GM19467 (cell line): Measurements from ENCODE around the gene MSGN1.

Experiments
- ATAC-seq: cut with Tn5 transposase; IDR thresholded peaks from one replicate; pipeline ENCODE4 v1.9.1; 2021; ENCODE audit warnings: mild to moderate bottlenecking, moderate library complexity; ENCODE audit not compliant: unreplicated experiment

Gene MSGN1

DNA sequence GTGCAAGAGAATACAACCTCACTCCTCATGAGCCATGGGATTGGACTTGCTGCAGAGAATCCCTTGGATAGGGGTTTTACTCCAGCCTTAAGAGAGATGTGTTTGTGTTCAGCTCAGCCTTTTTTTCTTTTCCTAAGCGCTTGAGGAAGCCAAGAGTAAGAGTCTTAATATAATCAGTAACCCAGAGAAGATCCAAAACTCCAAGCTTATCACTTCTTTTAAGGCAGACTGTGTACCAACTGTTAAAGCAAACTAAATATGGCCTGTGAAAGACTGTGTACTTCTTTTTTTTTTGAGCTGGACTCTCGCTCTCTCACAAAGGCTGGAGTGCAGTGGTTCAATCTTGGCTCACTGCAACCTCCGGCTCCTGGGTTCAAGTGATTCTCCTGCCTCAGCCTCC, 30.4 kb downstream of the MSGN1 start:
- ATAC-seq = no peak

- no peak for ATAC-seq
Observed at GRCh38 chr2:17847236-17847635, 31.0 kb downstream of the MSGN1 start.

DNA sequence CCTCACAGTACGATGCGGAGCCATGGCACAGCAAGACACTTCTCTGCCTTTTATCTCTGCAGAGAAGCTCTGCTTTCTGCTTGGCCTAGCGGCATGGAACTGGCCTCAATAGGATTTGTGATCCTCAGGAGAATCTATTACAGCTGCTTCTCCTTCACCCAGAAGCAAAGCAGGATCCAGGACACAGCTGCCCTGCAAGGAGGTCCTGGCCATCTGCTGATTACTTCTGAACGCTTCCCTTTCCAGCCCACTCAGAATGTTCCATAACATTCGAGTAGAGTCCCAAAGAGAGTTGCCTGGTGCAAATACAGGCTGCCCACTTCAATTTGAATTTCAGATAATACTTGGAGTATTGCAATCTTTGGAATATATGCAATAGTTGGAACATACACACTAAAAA, 33.0 kb downstream of the MSGN1 start:
- no peak for ATAC-seq

- ATAC-seq = no peak
Observed at GRCh38 chr2:17850151-17850550, 33.9 kb downstream of the MSGN1 start.

- ATAC-seq = peak; percentile 73
Observed at GRCh38 chr2:17851731-17852585, 35.7 kb downstream of the MSGN1 start.

- ATAC-seq = no peak
Observed at GRCh38 chr2:17853799-17854198, 37.5 kb downstream of the MSGN1 start.

DNA sequence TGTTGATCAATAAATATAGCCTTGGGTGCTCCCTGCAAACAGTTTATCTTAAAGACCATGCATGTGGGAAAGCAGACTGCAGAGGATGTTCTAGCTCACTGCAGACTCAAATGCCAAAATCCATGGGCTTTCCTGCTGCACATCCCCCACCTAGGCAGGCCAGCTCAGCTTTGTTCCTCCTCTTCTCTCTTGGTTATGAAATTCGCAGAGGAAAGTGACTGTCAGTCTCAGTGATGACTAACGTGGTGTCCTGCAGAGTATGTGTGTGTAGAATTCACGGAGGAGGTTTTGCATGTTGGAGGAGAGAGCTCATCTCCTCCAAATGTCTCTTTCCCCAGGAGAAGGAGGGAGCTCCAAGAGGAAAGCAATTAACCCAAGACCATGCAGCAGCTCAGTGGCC, 40.8 kb downstream of the MSGN1 start:
- ATAC-seq = no peak

GRCh38 chr2:17858064-17858463, 41.8 kb downstream of the MSGN1 start:
- ATAC-seq = no peak

DNA sequence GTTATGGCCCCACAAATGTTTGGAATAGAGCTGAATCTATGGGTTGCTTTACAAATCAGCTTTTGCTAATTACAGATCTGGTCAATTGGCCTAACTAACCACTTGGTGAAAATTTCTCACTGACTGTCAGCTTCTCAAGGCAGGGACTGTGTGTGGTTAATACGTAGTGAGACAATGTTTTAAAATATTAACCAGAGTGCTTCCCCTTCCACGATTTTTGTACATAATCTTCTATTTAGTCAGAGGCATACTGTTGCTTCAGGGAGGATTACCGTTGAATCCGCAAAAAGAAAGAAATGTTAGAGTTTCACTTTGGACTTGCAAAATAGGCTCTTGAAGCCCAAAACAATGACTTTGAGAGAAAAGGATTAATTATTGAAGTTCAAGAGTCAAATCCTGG, 47.3 kb downstream of the MSGN1 start:
- no peak for ATAC-seq

DNA sequence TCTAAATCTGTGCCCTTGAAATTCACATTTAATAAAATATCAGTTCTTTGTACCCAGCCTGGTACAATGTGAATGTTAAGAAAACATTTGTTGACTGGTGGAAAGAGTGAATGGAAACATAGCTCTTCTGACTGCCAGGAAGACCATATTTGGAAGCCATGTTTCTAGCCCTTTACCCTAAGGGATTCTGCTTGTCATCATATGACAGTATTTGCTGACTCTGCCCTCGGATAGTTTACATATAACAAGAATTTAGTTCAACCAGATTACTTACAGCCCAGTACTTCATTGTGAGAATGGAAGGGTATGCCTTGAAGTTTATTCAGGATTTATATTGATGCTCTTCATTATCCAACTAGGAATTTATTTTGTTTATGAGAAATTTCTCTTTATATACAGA, 48.4 kb downstream of the MSGN1 start:
- ATAC-seq = no peak

DNA sequence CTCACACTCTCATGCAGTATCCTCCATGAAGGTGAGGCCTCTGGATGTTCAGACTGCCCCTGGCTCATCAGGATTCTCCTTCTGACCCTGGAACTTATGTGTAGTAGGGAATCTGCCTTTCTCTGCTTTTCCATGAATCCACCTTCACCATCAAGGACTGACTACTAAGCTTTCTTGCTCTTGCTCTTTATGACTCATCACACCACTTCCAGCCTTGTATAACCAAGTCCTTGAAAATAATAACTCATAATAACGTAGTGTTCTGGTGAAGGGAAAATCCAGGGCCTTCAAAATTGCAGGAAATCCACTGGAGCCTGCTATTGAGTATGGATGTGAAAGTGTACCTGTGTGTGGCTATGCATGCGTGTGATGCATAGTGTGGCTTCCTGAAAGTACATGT, 50.9 kb downstream of the MSGN1 start:
- ATAC-seq = no peak
